Measurements from ENCODE around the gene GMEB1.

DNA sequence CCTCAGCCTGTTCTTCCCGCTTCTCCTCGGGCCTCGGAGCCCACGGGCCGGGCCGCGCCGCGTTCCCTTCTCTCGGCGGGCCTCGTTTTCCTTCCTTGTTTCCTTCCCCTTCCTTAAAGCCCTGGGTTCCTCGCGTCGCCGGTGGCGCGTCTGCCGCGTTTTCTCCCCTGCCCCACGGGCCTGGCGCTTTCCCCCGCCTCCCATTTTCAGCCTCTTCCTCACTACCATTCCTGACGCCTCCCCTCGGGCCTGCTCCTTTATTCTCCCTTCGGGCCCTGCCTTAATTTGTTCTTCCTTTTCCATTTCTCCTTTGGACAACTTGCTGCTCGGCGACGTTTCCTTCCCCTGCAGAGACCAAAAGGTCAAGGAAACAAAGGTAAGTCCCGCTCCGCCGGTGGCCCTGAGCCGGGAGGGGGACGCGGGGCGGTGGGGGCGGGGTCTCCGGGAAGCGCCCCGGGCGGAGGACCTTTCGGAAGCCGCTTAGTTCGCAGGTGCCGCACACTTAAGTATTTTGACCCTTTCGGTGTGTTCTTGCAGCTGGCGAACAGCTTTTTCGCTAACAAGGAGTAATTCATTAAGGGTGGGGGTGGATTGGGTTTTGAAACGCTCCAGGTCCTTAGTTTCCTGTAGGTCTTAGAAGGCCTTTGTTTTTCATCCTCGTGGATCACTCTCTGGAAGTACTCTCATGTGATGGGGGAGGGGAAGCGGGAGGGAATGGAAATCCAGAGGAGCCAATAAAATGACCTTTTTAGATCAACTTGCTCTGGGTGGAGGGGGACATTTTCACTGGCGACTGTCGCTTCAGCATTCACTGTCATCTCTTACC is 68.9 kb downstream of the GMEB1 start:
- TF ChIP-seq, protein P1, sequence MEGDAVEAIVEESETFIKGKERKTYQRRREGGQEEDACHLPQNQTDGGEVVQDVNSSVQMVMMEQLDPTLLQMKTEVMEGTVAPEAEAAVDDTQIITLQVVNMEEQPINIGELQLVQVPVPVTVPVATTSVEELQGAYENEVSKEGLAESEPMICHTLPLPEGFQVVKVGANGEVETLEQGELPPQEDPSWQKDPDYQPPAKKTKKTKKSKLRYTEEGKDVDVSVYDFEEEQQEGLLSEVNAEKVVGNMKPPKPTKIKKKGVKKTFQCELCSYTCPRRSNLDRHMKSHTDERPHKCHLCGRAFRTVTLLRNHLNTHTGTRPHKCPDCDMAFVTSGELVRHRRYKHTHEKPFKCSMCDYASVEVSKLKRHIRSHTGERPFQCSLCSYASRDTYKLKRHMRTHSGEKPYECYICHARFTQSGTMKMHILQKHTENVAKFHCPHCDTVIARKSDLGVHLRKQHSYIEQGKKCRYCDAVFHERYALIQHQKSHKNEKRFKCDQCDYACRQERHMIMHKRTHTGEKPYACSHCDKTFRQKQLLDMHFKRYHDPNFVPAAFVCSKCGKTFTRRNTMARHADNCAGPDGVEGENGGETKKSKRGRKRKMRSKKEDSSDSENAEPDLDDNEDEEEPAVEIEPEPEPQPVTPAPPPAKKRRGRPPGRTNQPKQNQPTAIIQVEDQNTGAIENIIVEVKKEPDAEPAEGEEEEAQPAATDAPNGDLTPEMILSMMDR (IDR thresholded peaks at IDR 0.05), result no peak
- TF ChIP-seq EZH2 (IDR thresholded peaks at IDR 0.05; ENCODE audit: borderline replicate concordance, insufficient read depth, low read depth, low read length, poor library complexity, severe bottlenecking), result no peak

All from B cell (primary cell).